Astrocyte (in vitro differentiated cells and primary cell): ENCODE results near the gene HOXA5. TPM values are rescaled to one million over a fixed set of nuclear protein-coding genes. Genes with fewer than 3 reads are reported as not detected.
A peak's percentile ranks its signal among the peaks of the same experiment; 100 is the strongest.

Experiments
- DNase-seq: peaks from one replicate; pipeline ENCODE4 v3.0.0-alpha.2; 2010; ENCODE audit warnings: low read depth
- FAIRE-seq: peaks from 2 replicates; lab custom pipeline; 2011; peaks lifted over from hg19 to GRCh38; lab: Jason Lieb, UNC
- H2AFZ ChIP-seq: 2 replicates; pipeline ENCODE4 v1.6.0; 2012; ENCODE audit warnings: low read depth, low read length, inconsistent platforms
- H3K27ac ChIP-seq: 2 replicates; pipeline ENCODE4 v1.5.1; 2011; ENCODE audit warnings: low read depth, low read length, inconsistent platforms
- H3K27me3 ChIP-seq: 2 replicates; pipeline ENCODE4 v1.6.0; 2011; ENCODE audit warnings: low read length, inconsistent platforms; ENCODE audit not compliant: insufficient read depth
- H3K36me3 ChIP-seq: 2 replicates; pipeline ENCODE4 v1.5.1; 2011; ENCODE audit warnings: low read length, inconsistent platforms; ENCODE audit not compliant: insufficient read depth
- H3K4me1 ChIP-seq: 2 replicates; pipeline ENCODE4 v1.5.1; 2011; ENCODE audit warnings: low read length, inconsistent platforms; ENCODE audit not compliant: insufficient read depth
- H3K4me2 ChIP-seq: 2 replicates; pipeline ENCODE4 v1.6.0; 2012; ENCODE audit warnings: low read length, inconsistent platforms
- H3K4me3 ChIP-seq: 2 replicates; pipeline ENCODE4 v1.5.1; 2011; ENCODE audit warnings: low read depth, mild to moderate bottlenecking, low read length, inconsistent platforms; ENCODE audit not compliant: insufficient read depth
- H3K79me2 ChIP-seq: 2 replicates; pipeline ENCODE4 v1.6.0; 2012; ENCODE audit warnings: mild to moderate bottlenecking, low read length, inconsistent platforms; ENCODE audit not compliant: insufficient read depth
- H3K9ac ChIP-seq: 2 replicates; pipeline ENCODE4 v1.6.0; 2012; ENCODE audit warnings: mild to moderate bottlenecking, low read length, inconsistent platforms
- H3K9me3 ChIP-seq: 2 replicates; pipeline ENCODE4 v1.5.1; 2012; ENCODE audit warnings: low read depth, mild to moderate bottlenecking, low read length, inconsistent platforms; ENCODE audit not compliant: insufficient read depth
- H4K20me1 ChIP-seq: 2 replicates; pipeline ENCODE4 v1.6.0; 2012; ENCODE audit warnings: low read length, inconsistent platforms; ENCODE audit not compliant: insufficient read depth
- H3K27ac Mint-ChIP-seq: one replicate; pipeline ENCODE4 v1.8.0; 2021; ENCODE audit warnings: mild to moderate bottlenecking, mixed read lengths; ENCODE audit not compliant: unreplicated experiment
- H3K27me3 Mint-ChIP-seq: one replicate; pipeline ENCODE4 v1.8.0; 2021; ENCODE audit warnings: low read depth, mixed read lengths; ENCODE audit not compliant: unreplicated experiment
- H3K36me3 Mint-ChIP-seq: one replicate; pipeline ENCODE4 v1.8.0; 2021; ENCODE audit warnings: low read depth, mixed read lengths; ENCODE audit not compliant: unreplicated experiment
- H3K4me1 Mint-ChIP-seq: one replicate; pipeline ENCODE4 v1.8.0; 2021; ENCODE audit warnings: low read depth, mixed read lengths; ENCODE audit not compliant: unreplicated experiment
- H3K4me3 Mint-ChIP-seq: one replicate; pipeline ENCODE4 v1.8.0; 2021; ENCODE audit warnings: mild to moderate bottlenecking, moderate library complexity, mixed read lengths; ENCODE audit not compliant: unreplicated experiment
- H3K9me3 Mint-ChIP-seq: one replicate; pipeline ENCODE4 v1.8.0; 2021; ENCODE audit warnings: mild to moderate bottlenecking, mixed read lengths; ENCODE audit not compliant: unreplicated experiment
- CTCF ChIP-seq: IDR thresholded peaks from 2 replicates; pipeline ENCODE4 v1.5.1; 2011; ENCODE audit warnings: low read depth, mild to moderate bottlenecking, inconsistent platforms, low read length, moderate library complexity; ENCODE audit not compliant: insufficient read depth
- EZH2 ChIP-seq: IDR thresholded peaks from 2 replicates; pipeline ENCODE4 v1.6.1; 2012; ENCODE audit warnings: mild to moderate bottlenecking, low read length, inconsistent platforms; ENCODE audit not compliant: insufficient read depth
- total RNA-seq: library from RNA; stranded (reverse); gene quantifications from 2 replicates; pipeline ENCODE4 v1.2.1, GENCODE V29; 2021

The HOXA5 gene
- total RNA-seq, 1 donor from 2014 or later: not detected

- Histone ChIP-seq H4K20me1 (peaks cover 8% of the 10 kb centered on the region), H3K27ac (peak overlapping the region; percentile 77), H2AFZ (no peak overlapping the region), H3K36me3 (no peaks in the 10 kb centered on the region), H3K4me2 (peak overlapping the region; percentile 91), H3K9ac (peak overlapping the region; percentile 87), H3K4me3 (peak overlapping the region; percentile 72), H3K4me1 (peaks cover 12% of the 10 kb centered on the region), H3K27me3 (peaks cover 73% of the 10 kb centered on the region), H3K9me3 (no peaks in the 10 kb centered on the region), H3K79me2 (peaks cover 41% of the 10 kb centered on the region)
- H3K27ac Mint-ChIP-seq: no peak overlapping the region
- peaks cover 90% of the 10 kb centered on the region for H3K27me3 Mint-ChIP-seq
- no peak overlapping the region for H3K4me3 Mint-ChIP-seq
- DNase-seq: peak; percentile 19
- peaks cover 2% of the 10 kb centered on the region for H3K4me1 Mint-ChIP-seq
- peaks cover 5% of the 10 kb centered on the region for H3K36me3 Mint-ChIP-seq
- no peak for TF ChIP-seq EZH2
- no peak for TF ChIP-seq CTCF
- H3K9me3 Mint-ChIP-seq: peaks cover 50% of the 10 kb centered on the region
- no peak for FAIRE-seq
Measured at GRCh38 chr7:27099453-27100370, 43.8 kb downstream of the HOXA5 start.

- Histone ChIP-seq H3K36me3 (no peaks in the 10 kb centered on the region), H3K4me2 (peak overlapping the region; percentile 91), H3K4me1 (peaks cover 6% of the 10 kb centered on the region), H3K4me3 (peak overlapping the region; percentile 72), H2AFZ (no peak overlapping the region), H3K9ac (peak overlapping the region; percentile 87), H3K79me2 (peaks cover 41% of the 10 kb centered on the region), H3K27ac (peak overlapping the region; percentile 77), H3K27me3 (peaks cover 75% of the 10 kb centered on the region), H4K20me1 (peaks cover 8% of the 10 kb centered on the region), H3K9me3 (no peaks in the 10 kb centered on the region)
- peaks cover 90% of the 10 kb centered on the region for H3K27me3 Mint-ChIP-seq
- no peak overlapping the region for H3K27ac Mint-ChIP-seq
- H3K9me3 Mint-ChIP-seq: peaks cover 53% of the 10 kb centered on the region
- FAIRE-seq (no peak), DNase-seq (peak; percentile 68)
- H3K36me3 Mint-ChIP-seq: peaks cover 5% of the 10 kb centered on the region
- peaks cover 2% of the 10 kb centered on the region for H3K4me1 Mint-ChIP-seq
- no peak for TF ChIP-seq CTCF
- peak; percentile 22 for TF ChIP-seq EZH2
- no peak overlapping the region for H3K4me3 Mint-ChIP-seq
Measured at GRCh38 chr7:27098578-27099451, 44.7 kb downstream of the HOXA5 start.
